Parathyroid adenoma (tissue), 2 donors: ENCODE data around the gene PRKCQ.

Source experiments
- H2AFZ ChIP-seq: fragments of 300-600 bp; sonication (generic); one replicate; pipeline ENCODE4 v1.7.0; 2017; ENCODE audit warnings: antibody characterized with exemption, mild to moderate bottlenecking
- H3K27ac ChIP-seq: fragments of 300-600 bp; sonication (generic); one replicate; pipeline ENCODE4 v1.7.0; 2017
- H3K27me3 ChIP-seq: fragments of 300-600 bp; sonication (generic); one replicate; pipeline ENCODE4 v1.7.0; 2017; ENCODE audit warnings: low read length; ENCODE audit not compliant: control insufficient read depth, insufficient read depth
- H3K36me3 ChIP-seq: fragments of 300-600 bp; sonication (generic); one replicate; pipeline ENCODE4 v1.7.0; 2017; ENCODE audit warnings: low read length; ENCODE audit not compliant: control insufficient read depth, insufficient read depth
- H3K4me1 ChIP-seq: fragments of 300-600 bp; sonication (generic); one replicate; pipeline ENCODE4 v1.7.0; 2017; ENCODE audit warnings: control low read depth
- H3K4me2 ChIP-seq: fragments of 300-600 bp; sonication (generic); one replicate; pipeline ENCODE4 v1.7.0; 2017; ENCODE audit warnings: low read length
- H3K4me3 ChIP-seq: fragments of 300-600 bp; sonication (generic); one replicate; pipeline ENCODE4 v1.7.0; 2017; ENCODE audit warnings: low read depth, low read length
- H3K79me2 ChIP-seq: fragments of 300-600 bp; sonication (generic); one replicate; pipeline ENCODE4 v1.7.0; 2017; ENCODE audit warnings: control low read depth
- H3K9ac ChIP-seq: fragments of 300-600 bp; sonication (generic); one replicate; pipeline ENCODE4 v1.7.0; 2017; ENCODE audit warnings: mild to moderate bottlenecking
- H3K9me3 ChIP-seq: fragments of 300-600 bp; sonication (generic); one replicate; pipeline ENCODE4 v1.7.0; 2017; ENCODE audit warnings: low read length; ENCODE audit not compliant: control insufficient read depth
- TF ChIP-seq, protein P1 (sequence below): fragments of 300-600 bp; sonication (generic); IDR thresholded peaks from one replicate; pipeline ENCODE4 v1.7.0; 2017; ENCODE audit warnings: antibody characterized with exemption, mild to moderate bottlenecking
- donor health status: primary hyperparathyroidism.

PRKCQ gene

DNA sequence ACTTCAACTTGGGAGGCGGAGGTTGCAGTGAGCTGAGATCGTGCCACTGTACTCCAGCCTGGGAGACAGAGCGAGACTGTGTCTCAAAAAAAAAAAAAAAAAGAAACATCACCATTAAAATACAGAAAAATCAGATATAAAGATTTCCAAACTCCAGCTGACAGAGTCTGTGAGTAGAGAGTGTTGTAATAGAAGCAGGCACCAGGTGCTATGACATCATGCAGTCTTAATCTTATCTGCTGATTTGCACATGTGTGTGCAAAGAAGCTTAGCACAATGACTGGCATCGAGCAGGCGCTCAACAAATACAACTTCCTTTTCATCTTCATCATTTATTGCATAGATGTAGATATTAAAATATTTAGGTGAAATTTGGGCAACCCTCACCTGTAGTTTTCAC, 92.2 kb downstream of the PRKCQ start:
- Histone ChIP-seq H3K4me2 (no peak overlapping the region), H3K79me2 (no peaks in the 10 kb centered on the region), H3K9me3 (no peaks in the 10 kb centered on the region), H3K27me3 (no peaks in the 10 kb centered on the region), H2AFZ (no peak overlapping the region), H3K27ac (no peak overlapping the region), H3K36me3 (no peaks in the 10 kb centered on the region), H3K9ac (no peak overlapping the region), H3K4me3 (no peak overlapping the region), H3K4me1 (no peaks in the 10 kb centered on the region)
- TF ChIP-seq, protein P1, sequence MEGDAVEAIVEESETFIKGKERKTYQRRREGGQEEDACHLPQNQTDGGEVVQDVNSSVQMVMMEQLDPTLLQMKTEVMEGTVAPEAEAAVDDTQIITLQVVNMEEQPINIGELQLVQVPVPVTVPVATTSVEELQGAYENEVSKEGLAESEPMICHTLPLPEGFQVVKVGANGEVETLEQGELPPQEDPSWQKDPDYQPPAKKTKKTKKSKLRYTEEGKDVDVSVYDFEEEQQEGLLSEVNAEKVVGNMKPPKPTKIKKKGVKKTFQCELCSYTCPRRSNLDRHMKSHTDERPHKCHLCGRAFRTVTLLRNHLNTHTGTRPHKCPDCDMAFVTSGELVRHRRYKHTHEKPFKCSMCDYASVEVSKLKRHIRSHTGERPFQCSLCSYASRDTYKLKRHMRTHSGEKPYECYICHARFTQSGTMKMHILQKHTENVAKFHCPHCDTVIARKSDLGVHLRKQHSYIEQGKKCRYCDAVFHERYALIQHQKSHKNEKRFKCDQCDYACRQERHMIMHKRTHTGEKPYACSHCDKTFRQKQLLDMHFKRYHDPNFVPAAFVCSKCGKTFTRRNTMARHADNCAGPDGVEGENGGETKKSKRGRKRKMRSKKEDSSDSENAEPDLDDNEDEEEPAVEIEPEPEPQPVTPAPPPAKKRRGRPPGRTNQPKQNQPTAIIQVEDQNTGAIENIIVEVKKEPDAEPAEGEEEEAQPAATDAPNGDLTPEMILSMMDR: no peak

DNA sequence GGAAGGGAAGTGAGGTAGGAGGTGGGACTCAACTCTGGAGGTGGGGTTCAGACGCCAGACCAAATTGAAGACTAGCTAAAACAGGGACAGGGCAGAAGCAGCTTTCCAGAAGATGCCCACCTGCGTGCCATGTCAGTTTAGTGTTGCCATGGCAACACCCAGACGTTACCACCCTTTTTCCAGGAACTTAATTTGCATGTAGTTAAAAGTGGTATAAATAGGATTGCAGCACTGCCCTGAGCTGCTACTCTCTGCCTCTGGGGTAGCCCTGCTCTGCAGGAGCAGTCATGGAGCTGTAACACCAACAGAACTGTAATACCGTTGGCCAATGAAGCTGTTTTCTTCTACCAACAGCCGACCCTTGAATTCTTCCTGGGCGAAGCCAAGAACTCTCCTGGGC, 93.8 kb downstream of the PRKCQ start:
- H3K9me3 ChIP-seq: no peaks in the 10 kb centered on the region
- no peak overlapping the region for H3K9ac ChIP-seq
- no peaks in the 10 kb centered on the region for H3K27me3 ChIP-seq
- H3K27ac ChIP-seq: no peak overlapping the region
- H3K4me2 ChIP-seq: no peak overlapping the region
- no peaks in the 10 kb centered on the region for H3K79me2 ChIP-seq
- TF ChIP-seq, protein P1: no peak
- H2AFZ ChIP-seq: no peak overlapping the region
- no peak overlapping the region for H3K4me3 ChIP-seq
- no peaks in the 10 kb centered on the region for H3K4me1 ChIP-seq
- no peaks in the 10 kb centered on the region for H3K36me3 ChIP-seq

- H3K27me3 ChIP-seq: no peaks in the 10 kb centered on the region
- H3K27ac ChIP-seq: no peak overlapping the region
- no peaks in the 10 kb centered on the region for H3K9me3 ChIP-seq
- TF ChIP-seq, protein P1: no peak
- no peak overlapping the region for H2AFZ ChIP-seq
- H3K4me1 ChIP-seq: no peaks in the 10 kb centered on the region
- no peak overlapping the region for H3K4me2 ChIP-seq
- H3K79me2 ChIP-seq: no peaks in the 10 kb centered on the region
- no peak overlapping the region for H3K4me3 ChIP-seq
- H3K9ac ChIP-seq: no peak overlapping the region
- H3K36me3 ChIP-seq: no peaks in the 10 kb centered on the region
These were observed 97.2 kb downstream of the PRKCQ start for GRCh38 chr10:6482737-6483357.

GRCh38 chr10:6478722-6479121, 101.4 kb downstream of the PRKCQ start:
- H3K4me2 ChIP-seq: no peak overlapping the region
- no peaks in the 10 kb centered on the region for H3K79me2 ChIP-seq
- no peak overlapping the region for H2AFZ ChIP-seq
- no peak overlapping the region for H3K27ac ChIP-seq
- no peaks in the 10 kb centered on the region for H3K36me3 ChIP-seq
- TF ChIP-seq, protein P1: no peak
- no peak overlapping the region for H3K9ac ChIP-seq
- no peaks in the 10 kb centered on the region for H3K9me3 ChIP-seq
- no peaks in the 10 kb centered on the region for H3K4me1 ChIP-seq
- no peak overlapping the region for H3K4me3 ChIP-seq
- H3K27me3 ChIP-seq: no peaks in the 10 kb centered on the region

- H3K4me1 ChIP-seq: no peaks in the 10 kb centered on the region
- no peaks in the 10 kb centered on the region for H3K9me3 ChIP-seq
- H3K4me3 ChIP-seq: no peak overlapping the region
- H3K27ac ChIP-seq: no peak overlapping the region
- H3K4me2 ChIP-seq: no peak overlapping the region
- no peaks in the 10 kb centered on the region for H3K36me3 ChIP-seq
- no peaks in the 10 kb centered on the region for H3K27me3 ChIP-seq
- no peak overlapping the region for H3K9ac ChIP-seq
- no peaks in the 10 kb centered on the region for H3K79me2 ChIP-seq
- TF ChIP-seq, protein P1: no peak
- H2AFZ ChIP-seq: no peak overlapping the region
These were observed 103.1 kb downstream of the PRKCQ start for GRCh38 chr10:6476989-6477388.
